Gastroesophageal sphincter (tissue), 4 donors: ENCODE results near the gene SERPINF2. TPM values are rescaled to one million over a fixed set of nuclear protein-coding genes. Genes with fewer than 3 reads are reported as not detected.
"Not testable (repeated sequence)": the region's sequence is repeated elsewhere in the genome, so short reads cannot be mapped to it uniquely, and the experiment has no call there.

ENCODE experiments used
- ATAC-seq: fragments of 150-250 bp; one replicate; pipeline ENCODE4 v1.9.1; 2016; ENCODE audit warnings: mild to moderate bottlenecking, moderate library complexity
- H3K27ac ChIP-seq, 4 donors: fragments of 200-600 bp; sonication (generic) in 3 of 4; 1 replicate in 3 of 4; 2 replicates in 1 of 4; pipeline ENCODE4 v1.5.1; 2016 to 2019
- H3K27me3 ChIP-seq: fragments of 200-600 bp; sonication (generic); one replicate; pipeline ENCODE4 v1.5.1; 2019
- H3K36me3 ChIP-seq, 2 donors: fragments of 200-600 bp; sonication (generic); one replicate each; pipeline ENCODE4 v1.5.1; 2019; ENCODE audit warnings: control low read depth in 1 of 2
- H3K4me1 ChIP-seq, 3 donors: fragments of 200-600 bp; sonication (generic); 1 replicate in 2 of 3; 2 replicates in 1 of 3; pipeline ENCODE4 v1.5.1; 2016 to 2019; ENCODE audit warnings: control low read depth in 2 of 3
- H3K4me3 ChIP-seq, 2 donors: fragments of 200-600 bp; sonication (generic); one replicate each; pipeline ENCODE4 v1.5.1; 2019; ENCODE audit warnings: mild to moderate bottlenecking in 1 of 2, moderate library complexity in 1 of 2
- H3K9me3 ChIP-seq, 3 donors: fragments of 200-600 bp; sonication (generic); one replicate each; pipeline ENCODE4 v1.5.1; 2017 to 2019; ENCODE audit warnings: control low read depth in 2 of 3
- CTCF ChIP-seq, 4 experiments: fragments of 200-600 bp in 2 of 4; fragments of 450-650 bp in 2 of 4; sonication (generic) in 1 of 4; IDR thresholded peaks; one replicate each; pipeline ENCODE4 v1.5.1; 2017 to 2019; ENCODE audit warnings: antibody characterized with exemption in 4 of 4, mild to moderate bottlenecking in 2 of 4, moderate library complexity in 2 of 4
- EP300 ChIP-seq: sonication (generic); formaldehyde crosslinking; IDR thresholded peaks from one replicate; pipeline ENCODE4 v1.6.1; 2017; ENCODE audit warnings: antibody characterized with exemption, mild to moderate bottlenecking
- POLR2A ChIP-seq, 2 donors: fragments of 450-650 bp; IDR thresholded peaks; one replicate each; pipeline ENCODE4 v1.6.1; 2017; ENCODE audit warnings: antibody characterized with exemption in 2 of 2, mild to moderate bottlenecking in 2 of 2, moderate library complexity in 1 of 2
- POLR2AphosphoS5 ChIP-seq: sonication (generic); formaldehyde crosslinking; IDR thresholded peaks from one replicate; pipeline ENCODE4 v1.6.1; 2017; ENCODE audit warnings: antibody characterized with exemption
- WGBS, 2 donors: methylation state at CpG; one replicate each; pipeline ENCODE4 v1.1.5; 2018; ENCODE audit warnings: low coverage in 1 of 2; 5-methylcytosine and 5-hydroxymethylcytosine counted together
- total RNA-seq, 4 donors: library from RNA; depleted of rRNA; stranded (reverse); fragments of >200 nt; gene quantifications; one replicate each; pipeline ENCODE4 v1.1.0, GENCODE V29; 2016

The SERPINF2 gene
- total RNA-seq, 4 donors from 2014 or later = 2.0 to 7.6 (median 5.1) TPM

GRCh38 chr17:1703063-1703462 is 39.6 kb upstream of the SERPINF2 start:
- Histone ChIP-seq H3K4me3 (no peak overlapping the region), H3K36me3 (peaks cover 0 to 11% of the 10 kb centered on the region in 2 donors), H3K9me3 (no peaks in the 10 kb centered on the region), H3K27me3 (no peaks in the 10 kb centered on the region), H3K27ac (no peak overlapping the region), H3K4me1 (no peaks in the 10 kb centered on the region)
- TF ChIP-seq CTCF (IDR thresholded peaks at IDR 0.05) (no peak), POLR2AphosphoS5 (no peak), EP300 (no peak), POLR2A (IDR thresholded peaks at IDR 0.05) (no peak)
- ATAC-seq = no peak
- 44 to 50% methylated on average over 3 to 4 of the region's 4 CpGs for WGBS, 2 donors

- Histone ChIP-seq H3K4me1 (peaks cover 0 to 15% (median 7%) of the 10 kb centered on the region in 3 donors), H3K27ac (no peak overlapping the region), H3K27me3 (no peaks in the 10 kb centered on the region), H3K9me3 (no peaks in the 10 kb centered on the region), H3K36me3 (peaks cover 0 to 11% of the 10 kb centered on the region in 2 donors), H3K4me3 (no peak overlapping the region)
- WGBS, 2 donors = 69 to 81% methylated on average over 4 to 7 of the region's 7 CpGs
- no peak for ATAC-seq
- TF ChIP-seq POLR2AphosphoS5 (no peak), EP300 (no peak), CTCF (IDR thresholded peaks at IDR 0.05) (no peak), POLR2A (IDR thresholded peaks at IDR 0.05) (no peak)
Observed at GRCh38 chr17:1705004-1705403, 37.7 kb upstream of the SERPINF2 start.

GRCh38 chr17:1707107-1707506 is 35.6 kb upstream of the SERPINF2 start:
- ATAC-seq = no peak
- Histone ChIP-seq H3K27me3 (no peaks in the 10 kb centered on the region), H3K4me3 (no peak overlapping the region), H3K27ac (no peak overlapping the region), H3K9me3 (no peaks in the 10 kb centered on the region), H3K4me1 (peaks cover 0 to 32% (median 15%) of the 10 kb centered on the region in 3 donors), H3K36me3 (peaks cover 0 to 16% of the 10 kb centered on the region in 2 donors)
- TF ChIP-seq POLR2AphosphoS5 (no peak), CTCF (IDR thresholded peaks at IDR 0.05) (no peak), EP300 (no peak), POLR2A (IDR thresholded peaks at IDR 0.05) (no peak)
- WGBS, 2 donors = 81 to 90% methylated on average over 4 to 5 of the region's 5 CpGs

GRCh38 chr17:1708791-1709346 is 33.8 kb upstream of the SERPINF2 start:
- H3K27ac ChIP-seq, ATAC-seq, H3K27me3 ChIP-seq, H3K9me3 ChIP-seq: not testable (repeated sequence)
- WGBS, 2 donors = 95% methylated on average over 8 of the region's 10 CpGs; no CpG with 5 or more reads in 1 of the 2 donors
- Histone ChIP-seq H3K4me3 (peak overlapping the region in 1 of 2 donors; percentile 90), H3K4me1 (peaks cover 2 to 49% (median 32%) of the 10 kb centered on the region in 3 donors), H3K36me3 (peaks cover 0 to 33% of the 10 kb centered on the region in 2 donors)

- H3K27ac ChIP-seq = peak overlapping the region; percentile 54 to 88 (median 86)
- peak; percentile 9 for ATAC-seq
- WGBS, 2 donors = 0% methylated on average over 5 of the region's 16 CpGs; no CpG with 5 or more reads in 1 of the 2 donors
Observed at GRCh38 chr17:1709403-1709951, 33.2 kb upstream of the SERPINF2 start.

More at GRCh38 chr17:1709403-1709951, 33.2 kb upstream of the SERPINF2 start:
- H3K4me3 ChIP-seq = peak overlapping the region; percentile 83 to 90
- peaks cover 2 to 55% (median 35%) of the 10 kb centered on the region in 3 donors for H3K4me1 ChIP-seq
- H3K9me3 ChIP-seq = no peaks in the 10 kb centered on the region
- TF ChIP-seq EP300 (no peak), CTCF (IDR thresholded peaks at IDR 0.05) (no peak), POLR2AphosphoS5 (no peak), POLR2A (IDR thresholded peaks at IDR 0.05) (no peak)
- H3K27me3 ChIP-seq = no peaks in the 10 kb centered on the region
- H3K36me3 ChIP-seq = peaks cover 0 to 36% of the 10 kb centered on the region in 2 donors
